CD4-positive, alpha-beta T cell treated with Interleukin-10 for 1 hour (primary cell): ENCODE data around the gene ITIH6.

Experiments
- DNase-seq: peaks from one replicate; pipeline ENCODE4 v3.0.0-alpha.2; 2020

Gene ITIH6

GRCh38 chrX:54711735-54712134 is 86.3 kb downstream of the ITIH6 start:
- DNase-seq = no peak

DNA sequence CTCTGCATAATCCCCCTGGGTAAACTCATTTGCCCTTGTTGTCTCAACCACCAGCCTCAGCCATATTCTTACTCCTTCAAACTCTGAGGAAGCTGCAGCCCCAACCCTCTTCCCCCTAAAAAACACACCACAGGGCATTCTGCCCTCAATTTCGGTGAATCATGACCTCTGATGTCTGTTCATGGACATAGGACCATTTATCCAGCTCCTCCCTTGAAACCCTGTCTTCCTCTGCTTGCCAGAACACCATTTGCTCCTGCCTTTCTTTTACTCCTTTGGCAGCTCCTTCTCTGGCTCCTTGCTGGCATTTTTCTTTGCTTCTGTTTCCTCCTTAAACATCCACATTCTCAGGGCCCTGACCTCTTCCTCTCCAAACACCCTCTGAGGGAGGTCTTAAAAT is 87.1 kb downstream of the ITIH6 start:
- no peak for DNase-seq

- no peak for DNase-seq
These were observed 89.7 kb downstream of the ITIH6 start for GRCh38 chrX:54708404-54708803.
